Endodermal cell (in vitro differentiated cells): ENCODE measurements around the gene CARM1. TPM values are rescaled to one million over a fixed set of nuclear protein-coding genes. Genes with fewer than 3 reads are reported as not detected.

ENCODE experiments used
- DNase-seq: peaks from one replicate; pipeline ENCODE4 v3.0.0-alpha.2; 2017
- H3K27ac ChIP-seq: 2 replicates; pipeline ENCODE4 v1.5.1; 2013; ENCODE audit warnings: mild to moderate bottlenecking, low read depth, low read length, moderate library complexity
- H3K27me3 ChIP-seq: 2 replicates; pipeline ENCODE4 v1.6.1; 2013; ENCODE audit warnings: mild to moderate bottlenecking, low read length, moderate library complexity; ENCODE audit not compliant: insufficient read depth, control insufficient read depth, poor library complexity, severe bottlenecking
- H3K36me3 ChIP-seq: 2 replicates; pipeline ENCODE4 v1.7.0; 2013; ENCODE audit warnings: mild to moderate bottlenecking, low read length, moderate library complexity; ENCODE audit not compliant: control insufficient read depth, insufficient read depth
- H3K4me1 ChIP-seq: one replicate; pipeline ENCODE4 v1.7.0; 2013; ENCODE audit warnings: low read length; ENCODE audit not compliant: control insufficient read depth, insufficient read depth
- H3K4me3 ChIP-seq: 2 replicates; pipeline ENCODE4 v1.5.1; 2013; ENCODE audit warnings: mild to moderate bottlenecking, low read length, moderate library complexity
- H3K9ac ChIP-seq: 2 replicates; pipeline ENCODE4 v1.6.1; 2013; ENCODE audit warnings: mild to moderate bottlenecking, low read length, moderate library complexity; ENCODE audit not compliant: poor library complexity, severe bottlenecking; ENCODE audit errors: extremely low read depth
- H3K9me3 ChIP-seq: 2 replicates; pipeline ENCODE4 v1.6.1; 2013; ENCODE audit warnings: mild to moderate bottlenecking, low read length, moderate library complexity; ENCODE audit not compliant: control insufficient read depth
- H3K27ac Mint-ChIP-seq: 2 replicates; pipeline ENCODE4 v1.8.0; 2020; ENCODE audit warnings: mixed read lengths
- H3K27me3 Mint-ChIP-seq: 2 replicates; pipeline ENCODE4 v1.8.0; 2021; ENCODE audit warnings: mild to moderate bottlenecking, mixed read lengths; ENCODE audit not compliant: insufficient read depth
- H3K36me3 Mint-ChIP-seq: 2 replicates; pipeline ENCODE4 v1.8.0; 2020; ENCODE audit warnings: low read depth, mixed read lengths
- H3K4me1 Mint-ChIP-seq: 2 replicates; pipeline ENCODE4 v1.8.0; 2020; ENCODE audit warnings: mixed read lengths
- H3K4me3 Mint-ChIP-seq: 2 replicates; pipeline ENCODE4 v1.8.0; 2020; ENCODE audit warnings: mild to moderate bottlenecking, moderate library complexity, mixed read lengths
- H3K9me3 Mint-ChIP-seq: 2 replicates; pipeline ENCODE4 v1.8.0; 2020; ENCODE audit warnings: mild to moderate bottlenecking, mixed read lengths
- CTCF ChIP-seq: fragments of 200-600 bp; sonication (generic); conservative IDR thresholded peaks from 2 replicates; pipeline ENCODE4 v1.5.0; 2021; ENCODE audit warnings: antibody characterized with exemption, mild to moderate bottlenecking
- WGBS, 2 experiments: methylation state at CpG; one replicate each; pipeline versions ENCODE4 v1.1.5 to v1.1.7; 2013; ENCODE audit warnings: missing lambda C conversion rate in 2 of 2, mixed read lengths in 1 of 2; ENCODE audit not compliant: insufficient coverage in 1 of 2, insufficient read length in 1 of 2; 5-methylcytosine and 5-hydroxymethylcytosine counted together
- total RNA-seq, 2 donors: library from RNA; stranded (reverse); fragmentation: NEBNext Ultra II Directional in 1 of 2; extraction: Animal tissue kit (Norgen Biotek cat#: 25700) in 1 of 2; gene quantifications; 2 replicates in 1 of 2; 3 replicates in 1 of 2; pipeline ENCODE4 v1.2.1, GENCODE V29; 2021

CARM1 gene
- total RNA-seq, 2 donors from 2014 or later: 80.6 to 86.6 TPM

GRCh38 chr19:10894911-10895213 is 23.5 kb downstream of the CARM1 start:
- no peaks in the 10 kb centered on the region for H3K27me3 Mint-ChIP-seq
- H3K4me3 ChIP-seq: no peak overlapping the region
- WGBS, 2 experiments: 85 to 87% methylated on average over 7 of the region's 7 CpGs
- peaks cover 2% of the 10 kb centered on the region for H3K36me3 ChIP-seq
- DNase-seq: peak; percentile 52
- no peaks in the 10 kb centered on the region for H3K4me1 ChIP-seq
- H3K9me3 Mint-ChIP-seq: no peaks in the 10 kb centered on the region
- H3K27ac Mint-ChIP-seq: peak overlapping the region; percentile 42
- no peak overlapping the region for H3K27ac ChIP-seq
- H3K4me3 Mint-ChIP-seq: no peak overlapping the region
- no peaks in the 10 kb centered on the region for H3K27me3 ChIP-seq
- H3K9me3 ChIP-seq: no peaks in the 10 kb centered on the region
- H3K4me1 Mint-ChIP-seq: peaks cover 32% of the 10 kb centered on the region
- H3K36me3 Mint-ChIP-seq: peaks cover 3% of the 10 kb centered on the region
- H3K9ac ChIP-seq: no peak overlapping the region
- no peak for TF ChIP-seq CTCF

- no peaks in the 10 kb centered on the region for H3K9me3 Mint-ChIP-seq
- Histone ChIP-seq H3K4me3 (no peak overlapping the region), H3K27ac (no peak overlapping the region), H3K27me3 (no peaks in the 10 kb centered on the region), H3K9ac (no peak overlapping the region), H3K9me3 (no peaks in the 10 kb centered on the region), H3K36me3 (peaks cover 2% of the 10 kb centered on the region), H3K4me1 (no peaks in the 10 kb centered on the region)
- no peak for TF ChIP-seq CTCF
- H3K4me3 Mint-ChIP-seq: no peak overlapping the region
- peaks cover 8% of the 10 kb centered on the region for H3K36me3 Mint-ChIP-seq
- peak; percentile 46 for DNase-seq
- H3K27ac Mint-ChIP-seq: peak overlapping the region; percentile 69
- peaks cover 32% of the 10 kb centered on the region for H3K4me1 Mint-ChIP-seq
- 87 to 89% methylated on average over 5 to 6 of the region's 6 CpGs for WGBS, 2 experiments
- no peaks in the 10 kb centered on the region for H3K27me3 Mint-ChIP-seq
These were observed 24.0 kb downstream of the CARM1 start for GRCh38 chr19:10895363-10895762.

GRCh38 chr19:10895920-10896319 is 24.6 kb downstream of the CARM1 start:
- peaks cover 8% of the 10 kb centered on the region for H3K36me3 Mint-ChIP-seq
- H3K27me3 Mint-ChIP-seq: no peaks in the 10 kb centered on the region
- Histone ChIP-seq H3K4me3 (no peak overlapping the region), H3K9me3 (no peaks in the 10 kb centered on the region), H3K36me3 (peaks cover 2% of the 10 kb centered on the region), H3K27me3 (no peaks in the 10 kb centered on the region), H3K27ac (no peak overlapping the region), H3K9ac (no peak overlapping the region), H3K4me1 (no peaks in the 10 kb centered on the region)
- peak overlapping the region; percentile 69 for H3K27ac Mint-ChIP-seq
- peak; percentile 85 for DNase-seq
- peaks cover 29% of the 10 kb centered on the region for H3K4me1 Mint-ChIP-seq
- peak; percentile 75 for TF ChIP-seq CTCF
- no peaks in the 10 kb centered on the region for H3K9me3 Mint-ChIP-seq
- no peak overlapping the region for H3K4me3 Mint-ChIP-seq
- WGBS, 2 experiments: 86 to 88% methylated on average over 9 to 12 of the region's 12 CpGs
